Astrocyte (in vitro differentiated cells and primary cell): ENCODE results near the gene NUP214. TPM values are rescaled to one million over a fixed set of nuclear protein-coding genes. Genes with fewer than 3 reads are reported as not detected.

Experiments used
- DNase-seq: peaks from one replicate; pipeline ENCODE4 v3.0.0-alpha.2; 2010; ENCODE audit warnings: low read depth
- FAIRE-seq: peaks from 2 replicates; lab custom pipeline; 2011; peaks lifted over from hg19 to GRCh38; lab: Jason Lieb, UNC
- H2AFZ ChIP-seq: 2 replicates; pipeline ENCODE4 v1.6.0; 2012; ENCODE audit warnings: low read depth, low read length, inconsistent platforms
- H3K27ac ChIP-seq: 2 replicates; pipeline ENCODE4 v1.5.1; 2011; ENCODE audit warnings: low read depth, low read length, inconsistent platforms
- H3K27me3 ChIP-seq: 2 replicates; pipeline ENCODE4 v1.6.0; 2011; ENCODE audit warnings: low read length, inconsistent platforms; ENCODE audit not compliant: insufficient read depth
- H3K36me3 ChIP-seq: 2 replicates; pipeline ENCODE4 v1.5.1; 2011; ENCODE audit warnings: low read length, inconsistent platforms; ENCODE audit not compliant: insufficient read depth
- H3K4me1 ChIP-seq: 2 replicates; pipeline ENCODE4 v1.5.1; 2011; ENCODE audit warnings: low read length, inconsistent platforms; ENCODE audit not compliant: insufficient read depth
- H3K4me2 ChIP-seq: 2 replicates; pipeline ENCODE4 v1.6.0; 2012; ENCODE audit warnings: low read length, inconsistent platforms
- H3K4me3 ChIP-seq: 2 replicates; pipeline ENCODE4 v1.5.1; 2011; ENCODE audit warnings: low read depth, mild to moderate bottlenecking, low read length, inconsistent platforms; ENCODE audit not compliant: insufficient read depth
- H3K79me2 ChIP-seq: 2 replicates; pipeline ENCODE4 v1.6.0; 2012; ENCODE audit warnings: mild to moderate bottlenecking, low read length, inconsistent platforms; ENCODE audit not compliant: insufficient read depth
- H3K9ac ChIP-seq: 2 replicates; pipeline ENCODE4 v1.6.0; 2012; ENCODE audit warnings: mild to moderate bottlenecking, low read length, inconsistent platforms
- H3K9me3 ChIP-seq: 2 replicates; pipeline ENCODE4 v1.5.1; 2012; ENCODE audit warnings: low read depth, mild to moderate bottlenecking, low read length, inconsistent platforms; ENCODE audit not compliant: insufficient read depth
- H4K20me1 ChIP-seq: 2 replicates; pipeline ENCODE4 v1.6.0; 2012; ENCODE audit warnings: low read length, inconsistent platforms; ENCODE audit not compliant: insufficient read depth
- H3K27ac Mint-ChIP-seq: one replicate; pipeline ENCODE4 v1.8.0; 2021; ENCODE audit warnings: mild to moderate bottlenecking, mixed read lengths; ENCODE audit not compliant: unreplicated experiment
- H3K27me3 Mint-ChIP-seq: one replicate; pipeline ENCODE4 v1.8.0; 2021; ENCODE audit warnings: low read depth, mixed read lengths; ENCODE audit not compliant: unreplicated experiment
- H3K36me3 Mint-ChIP-seq: one replicate; pipeline ENCODE4 v1.8.0; 2021; ENCODE audit warnings: low read depth, mixed read lengths; ENCODE audit not compliant: unreplicated experiment
- H3K4me1 Mint-ChIP-seq: one replicate; pipeline ENCODE4 v1.8.0; 2021; ENCODE audit warnings: low read depth, mixed read lengths; ENCODE audit not compliant: unreplicated experiment
- H3K4me3 Mint-ChIP-seq: one replicate; pipeline ENCODE4 v1.8.0; 2021; ENCODE audit warnings: mild to moderate bottlenecking, moderate library complexity, mixed read lengths; ENCODE audit not compliant: unreplicated experiment
- H3K9me3 Mint-ChIP-seq: one replicate; pipeline ENCODE4 v1.8.0; 2021; ENCODE audit warnings: mild to moderate bottlenecking, mixed read lengths; ENCODE audit not compliant: unreplicated experiment
- CTCF ChIP-seq: IDR thresholded peaks from 2 replicates; pipeline ENCODE4 v1.5.1; 2011; ENCODE audit warnings: low read depth, mild to moderate bottlenecking, inconsistent platforms, low read length, moderate library complexity; ENCODE audit not compliant: insufficient read depth
- EZH2 ChIP-seq: IDR thresholded peaks from 2 replicates; pipeline ENCODE4 v1.6.1; 2012; ENCODE audit warnings: mild to moderate bottlenecking, low read length, inconsistent platforms; ENCODE audit not compliant: insufficient read depth
- total RNA-seq: library from RNA; stranded (reverse); gene quantifications from 2 replicates; pipeline ENCODE4 v1.2.1, GENCODE V29; 2021

The NUP214 gene
- total RNA-seq, 1 donor from 2014 or later: 30.5 TPM

GRCh38 chr9:131273856-131274673 lies 148.7 kb downstream of the NUP214 start:
- Histone ChIP-seq H4K20me1 (no peaks in the 10 kb centered on the region), H3K27me3 (peaks cover 11% of the 10 kb centered on the region), H3K9ac (no peak overlapping the region), H3K27ac (no peak overlapping the region), H3K79me2 (no peaks in the 10 kb centered on the region), H3K4me2 (no peak overlapping the region), H3K4me1 (no peaks in the 10 kb centered on the region), H2AFZ (no peak overlapping the region), H3K9me3 (no peaks in the 10 kb centered on the region), H3K4me3 (no peak overlapping the region), H3K36me3 (no peaks in the 10 kb centered on the region)
- Mint-ChIP-seq H3K4me1 (peaks cover 2% of the 10 kb centered on the region), H3K27ac (peak overlapping the region; percentile 53), H3K27me3 (peaks cover 40% of the 10 kb centered on the region), H3K9me3 (no peaks in the 10 kb centered on the region), H3K36me3 (peaks cover 4% of the 10 kb centered on the region), H3K4me3 (no peak overlapping the region)
- TF ChIP-seq CTCF (no peak), EZH2 (no peak)
- FAIRE-seq: no peak
- DNase-seq: no peak

GRCh38 chr9:131274674-131275331 lies 149.4 kb downstream of the NUP214 start:
- no peak overlapping the region for H3K9ac ChIP-seq
- no peak overlapping the region for H3K4me2 ChIP-seq
- Mint-ChIP-seq H3K4me3 (no peak overlapping the region), H3K27me3 (peaks cover 47% of the 10 kb centered on the region), H3K27ac (no peak overlapping the region), H3K4me1 (peaks cover 2% of the 10 kb centered on the region), H3K9me3 (no peaks in the 10 kb centered on the region), H3K36me3 (peaks cover 4% of the 10 kb centered on the region)
- no peak overlapping the region for H2AFZ ChIP-seq
- no peaks in the 10 kb centered on the region for H3K9me3 ChIP-seq
- DNase-seq: no peak
- FAIRE-seq: no peak
- H3K27ac ChIP-seq: no peak overlapping the region
- H3K4me3 ChIP-seq: no peak overlapping the region
- H3K27me3 ChIP-seq: peaks cover 16% of the 10 kb centered on the region
- H3K36me3 ChIP-seq: no peaks in the 10 kb centered on the region
- no peaks in the 10 kb centered on the region for H4K20me1 ChIP-seq
- no peaks in the 10 kb centered on the region for H3K79me2 ChIP-seq
- TF ChIP-seq CTCF: no peak
- TF ChIP-seq EZH2: no peak
- no peaks in the 10 kb centered on the region for H3K4me1 ChIP-seq
